AG10803 (cell line): ENCODE measurements around the gene DDRGK1.
"Not testable (repeated sequence)": the region's sequence is repeated elsewhere in the genome, so short reads cannot be mapped to it uniquely, and the experiment has no call there.

Experiments
- DNase-seq: peaks from one replicate; pipeline ENCODE4 v3.0.0; 2010; ENCODE audit warnings: low read depth
- H3K4me3 ChIP-seq: 2 replicates; pipeline ENCODE4 v1.5.1; 2011; ENCODE audit warnings: mild to moderate bottlenecking, low read length, control low read depth
- TF ChIP-seq, protein P1 (sequence below): conservative IDR thresholded peaks from 2 replicates; pipeline ENCODE4 v1.5.1; 2011; ENCODE audit warnings: mild to moderate bottlenecking, low read length, control low read depth, inconsistent platforms

Gene DDRGK1

DNA sequence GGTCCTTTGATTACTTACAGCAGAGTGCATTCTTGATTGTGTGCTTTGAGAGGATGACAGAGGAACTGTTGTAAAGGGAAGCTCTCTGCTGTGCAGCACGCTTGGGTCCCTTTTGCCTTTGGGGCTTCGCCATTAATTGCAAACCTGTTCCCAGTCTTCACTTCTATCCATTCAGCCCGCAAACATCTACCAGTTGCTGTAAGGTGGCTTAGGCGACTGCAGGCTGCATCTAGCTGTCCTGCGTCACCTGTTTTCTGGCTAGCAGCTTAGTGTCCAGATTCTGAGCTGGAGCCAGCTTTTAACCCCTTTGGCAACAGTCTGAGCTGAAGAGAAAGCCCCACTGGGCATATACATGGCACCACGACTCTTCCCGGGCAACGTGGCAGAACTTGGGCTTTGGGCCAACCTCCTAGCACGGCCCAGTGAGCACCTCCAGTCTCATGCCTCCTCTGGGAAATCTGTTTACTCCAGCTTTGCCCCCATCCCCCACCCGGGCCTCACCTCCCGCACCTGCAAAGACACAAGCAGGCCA is 42.3 kb downstream of the DDRGK1 start:
- H3K4me3 ChIP-seq = no peak overlapping the region
- no peak for DNase-seq
- TF ChIP-seq, protein P1, sequence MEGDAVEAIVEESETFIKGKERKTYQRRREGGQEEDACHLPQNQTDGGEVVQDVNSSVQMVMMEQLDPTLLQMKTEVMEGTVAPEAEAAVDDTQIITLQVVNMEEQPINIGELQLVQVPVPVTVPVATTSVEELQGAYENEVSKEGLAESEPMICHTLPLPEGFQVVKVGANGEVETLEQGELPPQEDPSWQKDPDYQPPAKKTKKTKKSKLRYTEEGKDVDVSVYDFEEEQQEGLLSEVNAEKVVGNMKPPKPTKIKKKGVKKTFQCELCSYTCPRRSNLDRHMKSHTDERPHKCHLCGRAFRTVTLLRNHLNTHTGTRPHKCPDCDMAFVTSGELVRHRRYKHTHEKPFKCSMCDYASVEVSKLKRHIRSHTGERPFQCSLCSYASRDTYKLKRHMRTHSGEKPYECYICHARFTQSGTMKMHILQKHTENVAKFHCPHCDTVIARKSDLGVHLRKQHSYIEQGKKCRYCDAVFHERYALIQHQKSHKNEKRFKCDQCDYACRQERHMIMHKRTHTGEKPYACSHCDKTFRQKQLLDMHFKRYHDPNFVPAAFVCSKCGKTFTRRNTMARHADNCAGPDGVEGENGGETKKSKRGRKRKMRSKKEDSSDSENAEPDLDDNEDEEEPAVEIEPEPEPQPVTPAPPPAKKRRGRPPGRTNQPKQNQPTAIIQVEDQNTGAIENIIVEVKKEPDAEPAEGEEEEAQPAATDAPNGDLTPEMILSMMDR = no peak

DNA sequence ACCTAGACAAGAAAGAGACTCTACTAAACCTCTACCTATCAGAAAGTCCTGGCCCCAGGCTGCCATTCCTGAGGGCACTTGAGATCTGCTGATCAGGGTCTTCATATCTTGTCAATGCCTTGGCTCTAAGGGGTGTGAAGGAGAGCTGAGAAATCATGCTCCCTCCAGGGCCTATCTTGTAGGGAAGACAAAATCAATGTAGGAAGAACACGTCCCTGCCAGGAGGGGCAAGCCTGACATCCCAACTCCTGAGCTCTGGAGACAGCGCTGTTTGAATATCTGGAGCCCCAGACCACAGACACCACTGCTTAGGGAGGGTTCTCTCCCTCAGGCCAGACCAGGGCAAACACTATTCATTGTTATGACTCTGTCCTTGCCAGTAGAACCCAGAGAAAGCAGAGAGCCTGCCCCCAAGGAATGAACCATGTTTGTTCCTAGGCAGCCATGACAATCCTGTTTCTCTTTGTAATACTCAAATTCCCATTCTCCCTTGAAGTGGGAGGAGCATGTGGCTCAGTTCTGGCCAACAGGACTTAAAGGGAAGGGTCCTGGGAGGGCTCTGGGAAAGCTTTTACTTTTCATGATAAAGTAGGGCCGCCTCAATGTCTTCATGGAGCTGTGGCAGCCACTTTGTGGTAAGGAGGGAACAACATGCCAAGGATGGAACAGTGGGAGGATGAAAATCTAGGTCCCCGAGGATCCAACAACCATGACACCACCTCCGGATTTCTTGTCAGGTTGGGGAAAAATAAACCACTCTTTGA is 43.0 kb downstream of the DDRGK1 start:
- TF ChIP-seq, protein P1 = no peak
- no peak overlapping the region for H3K4me3 ChIP-seq
- DNase-seq = no peak

DNA sequence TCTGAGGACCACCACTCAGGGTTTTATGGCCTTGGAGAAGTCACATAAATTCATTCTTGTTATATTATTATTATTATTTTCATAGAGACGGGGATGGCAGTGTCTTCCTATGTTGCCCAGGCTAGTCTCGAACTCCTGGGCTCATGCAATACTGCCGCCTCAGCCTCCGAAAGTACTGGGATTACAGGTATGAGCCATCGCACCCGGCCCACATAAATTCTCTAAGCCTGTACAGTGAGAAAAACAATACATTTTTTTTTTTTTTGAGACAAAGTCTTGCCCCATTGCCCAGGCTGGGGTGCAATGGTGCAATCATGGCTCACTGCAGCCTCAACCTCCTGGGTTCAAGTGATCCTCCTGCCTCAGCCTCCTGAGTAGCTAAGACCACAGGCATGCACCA is 44.1 kb downstream of the DDRGK1 start:
- DNase-seq = no peak
- TF ChIP-seq, protein P1 = no peak
- H3K4me3 ChIP-seq = no peak overlapping the region

DNA sequence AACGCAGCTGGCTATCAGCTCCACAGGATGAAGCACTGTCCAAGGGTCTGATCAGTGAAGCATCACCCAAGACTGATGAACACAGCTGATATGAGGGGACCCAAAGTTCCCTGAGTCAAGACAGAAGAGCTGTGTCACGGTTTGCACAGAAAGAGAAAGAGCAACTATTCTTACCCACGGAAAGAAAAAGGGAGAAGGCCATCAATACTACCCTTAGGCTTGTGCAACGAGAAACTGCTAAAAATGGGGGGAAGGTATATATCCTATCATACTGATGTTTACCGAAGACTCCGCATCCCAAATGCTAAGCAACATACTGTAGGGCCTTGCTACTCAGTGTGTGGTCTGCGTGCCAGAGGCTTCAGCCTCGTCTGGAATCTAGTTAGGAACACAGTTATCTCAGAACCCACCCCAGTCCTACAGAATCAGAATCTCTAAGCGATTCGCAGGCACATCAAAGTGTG is 45.5 kb downstream of the DDRGK1 start:
- TF ChIP-seq, protein P1 = no peak
- peak; percentile 52 for DNase-seq
- peak overlapping the region; percentile 96 for H3K4me3 ChIP-seq

DNA sequence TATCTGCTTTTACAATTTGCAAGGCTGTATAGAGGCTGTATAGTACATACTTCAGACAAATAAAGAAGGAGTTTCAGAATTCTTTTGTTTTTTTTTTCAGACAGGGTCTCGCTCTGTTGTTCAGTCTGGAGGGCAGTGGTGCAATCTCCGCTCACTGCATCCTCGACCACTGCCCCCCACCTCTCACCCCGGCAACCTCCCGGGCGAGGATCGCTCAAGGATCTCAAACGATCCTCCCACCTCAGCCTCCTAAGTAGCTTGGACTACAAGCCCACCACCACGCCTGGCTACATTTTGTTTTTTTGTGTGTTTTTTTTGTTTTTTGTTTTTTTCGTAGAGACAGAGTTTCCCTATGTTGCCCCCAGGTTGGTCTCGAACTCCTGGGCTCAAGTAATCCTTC is 46.7 kb downstream of the DDRGK1 start:
- TF ChIP-seq, protein P1 = no peak
- peak overlapping the region; percentile 96 for H3K4me3 ChIP-seq
- DNase-seq = no peak

DNA sequence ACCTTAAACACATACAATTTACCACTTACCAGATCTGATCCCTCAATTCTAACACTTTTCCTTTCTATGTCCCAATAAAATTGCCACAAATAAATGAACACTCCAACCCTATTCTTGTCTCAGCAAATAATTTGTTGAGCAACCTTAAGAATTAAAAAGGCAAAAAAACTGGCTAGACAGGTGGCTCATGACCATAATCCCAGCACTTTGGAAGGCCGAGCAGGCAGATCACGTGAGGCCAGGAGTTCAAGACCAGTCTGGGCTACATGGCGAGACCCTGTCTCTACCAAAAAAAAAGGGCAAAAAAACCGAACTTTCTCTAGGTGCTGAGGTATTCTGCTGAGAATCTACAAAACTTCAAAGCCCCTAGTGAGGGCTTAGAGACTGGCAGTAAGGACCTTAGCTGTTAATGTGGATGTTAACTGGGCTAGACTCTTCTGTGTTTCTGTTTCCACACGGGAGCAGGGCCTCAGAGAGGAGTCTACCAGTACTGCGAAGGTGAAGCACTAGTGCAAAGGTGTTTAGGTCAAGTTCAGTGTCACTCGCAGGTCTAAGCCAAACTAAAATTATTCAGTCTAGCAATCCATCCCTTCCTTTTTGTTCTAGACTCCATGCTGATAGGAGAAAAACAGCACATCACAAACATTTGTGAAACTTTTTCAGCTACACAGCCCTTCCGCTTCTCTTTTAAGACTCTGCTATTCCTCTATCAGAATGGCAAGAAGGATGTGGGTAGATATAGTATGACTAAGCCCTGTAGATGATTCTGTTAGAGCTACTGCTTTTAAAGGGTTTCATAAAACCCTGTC is 47.5 kb downstream of the DDRGK1 start:
- TF ChIP-seq, protein P1 = no peak
- H3K4me3 ChIP-seq = no peak overlapping the region
- DNase-seq = no peak

DNA sequence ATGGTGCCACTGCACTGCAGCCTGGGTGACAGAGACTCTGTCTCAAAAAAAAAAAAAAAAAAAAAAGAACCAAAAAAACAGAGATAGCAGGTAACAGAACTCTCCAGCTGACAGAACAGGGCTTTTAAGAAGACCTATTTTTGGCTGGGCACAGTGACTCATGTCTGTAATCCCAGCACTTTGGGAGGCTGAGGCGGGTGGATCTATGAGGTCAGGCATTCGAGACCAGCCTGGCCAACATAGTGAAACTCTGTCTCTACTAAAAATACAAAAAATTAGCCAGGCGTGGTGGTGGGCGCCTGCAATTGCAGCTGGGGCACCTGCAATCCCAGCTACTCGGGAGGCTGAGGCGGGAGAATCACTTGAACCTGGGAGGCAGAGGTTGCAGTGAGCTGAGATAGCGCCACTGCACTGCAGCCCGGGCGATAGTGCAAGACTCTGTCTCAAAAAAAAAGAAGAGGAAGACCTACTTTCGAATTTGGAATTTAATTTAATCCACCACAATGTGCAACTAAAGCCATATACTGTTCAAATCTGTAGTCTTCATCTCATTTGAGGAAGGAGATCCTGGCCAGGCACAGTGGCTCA is 52.3 kb downstream of the DDRGK1 start:
- not testable (repeated sequence) for DNase-seq, H3K4me3 ChIP-seq
